GM19239 (cell line): ENCODE data around the gene NECTIN1.
A peak's percentile ranks its signal among the peaks of the same experiment; 100 is the strongest.

Experiments used
- DNase-seq: peaks from one replicate; pipeline ENCODE4 v3.0.0; 2011; ENCODE audit warnings: low spot score; ENCODE audit not compliant: insufficient read length
- FAIRE-seq: peaks from 2 replicates; lab custom pipeline; 2011; peaks lifted over from hg19 to GRCh38; lab: Jason Lieb, UNC

The NECTIN1 gene

GRCh38 chr11:119699227-119699626 lies 29.8 kb downstream of the NECTIN1 start:
- no peak for DNase-seq
- no peak for FAIRE-seq

- no peak for DNase-seq
- FAIRE-seq: no peak
Measured at GRCh38 chr11:119697882-119698281, 31.1 kb downstream of the NECTIN1 start.

GRCh38 chr11:119697445-119697844 lies 31.6 kb downstream of the NECTIN1 start:
- no peak for FAIRE-seq

GRCh38 chr11:119696378-119697222 lies 32.4 kb downstream of the NECTIN1 start:
- DNase-seq (no peak), FAIRE-seq (no peak)

More at GRCh38 chr11:119697445-119697844, 31.6 kb downstream of the NECTIN1 start:
- DNase-seq: no peak

GRCh38 chr11:119694334-119694733 lies 34.7 kb downstream of the NECTIN1 start:
- FAIRE-seq (peak; percentile 70), DNase-seq (no peak)

- FAIRE-seq: no peak
- DNase-seq: no peak
Measured at GRCh38 chr11:119693253-119693815, 35.7 kb downstream of the NECTIN1 start.

GRCh38 chr11:119692540-119692820 lies 36.5 kb downstream of the NECTIN1 start:
- FAIRE-seq (no peak), DNase-seq (no peak)

GRCh38 chr11:119691701-119692539 lies 37.1 kb downstream of the NECTIN1 start:
- DNase-seq (no peak), FAIRE-seq (no peak)

- DNase-seq: no peak
- FAIRE-seq: no peak
Measured at GRCh38 chr11:119691020-119691666, 37.9 kb downstream of the NECTIN1 start.

- no peak for FAIRE-seq
- DNase-seq: no peak
Measured at GRCh38 chr11:119689302-119689701, 39.7 kb downstream of the NECTIN1 start.

- DNase-seq (no peak), FAIRE-seq (no peak)
Measured at GRCh38 chr11:119688356-119688755, 40.6 kb downstream of the NECTIN1 start.

GRCh38 chr11:119687373-119688046 lies 41.5 kb downstream of the NECTIN1 start:
- FAIRE-seq (no peak), DNase-seq (no peak)

- FAIRE-seq: no peak
Measured at GRCh38 chr11:119686177-119686882, 42.7 kb downstream of the NECTIN1 start.

GRCh38 chr11:119685111-119685746 lies 43.8 kb downstream of the NECTIN1 start:
- FAIRE-seq: no peak

More at GRCh38 chr11:119686177-119686882, 42.7 kb downstream of the NECTIN1 start:
- no peak for DNase-seq

GRCh38 chr11:119684361-119685110 lies 44.5 kb downstream of the NECTIN1 start:
- DNase-seq (no peak), FAIRE-seq (no peak)

More at GRCh38 chr11:119685111-119685746, 43.8 kb downstream of the NECTIN1 start:
- no peak for DNase-seq

GRCh38 chr11:119683783-119684182 lies 45.2 kb downstream of the NECTIN1 start:
- DNase-seq (no peak), FAIRE-seq (no peak)

GRCh38 chr11:119681361-119681910 lies 47.6 kb downstream of the NECTIN1 start:
- FAIRE-seq (no peak), DNase-seq (no peak)
